Activated CD8-positive, alpha-beta memory T cell treated with anti-CD3 and anti-CD28 coated beads for 1 hour (primary cell): Measurements from ENCODE around the gene TNFRSF8.

Experiments
- DNase-seq, 2 donors: peaks; one replicate each; pipeline ENCODE4 v3.0.0-alpha.2; 2020; ENCODE audit warnings: low read depth in 1 of 2; ENCODE audit errors: extremely low read depth in 1 of 2

Gene TNFRSF8

DNA sequence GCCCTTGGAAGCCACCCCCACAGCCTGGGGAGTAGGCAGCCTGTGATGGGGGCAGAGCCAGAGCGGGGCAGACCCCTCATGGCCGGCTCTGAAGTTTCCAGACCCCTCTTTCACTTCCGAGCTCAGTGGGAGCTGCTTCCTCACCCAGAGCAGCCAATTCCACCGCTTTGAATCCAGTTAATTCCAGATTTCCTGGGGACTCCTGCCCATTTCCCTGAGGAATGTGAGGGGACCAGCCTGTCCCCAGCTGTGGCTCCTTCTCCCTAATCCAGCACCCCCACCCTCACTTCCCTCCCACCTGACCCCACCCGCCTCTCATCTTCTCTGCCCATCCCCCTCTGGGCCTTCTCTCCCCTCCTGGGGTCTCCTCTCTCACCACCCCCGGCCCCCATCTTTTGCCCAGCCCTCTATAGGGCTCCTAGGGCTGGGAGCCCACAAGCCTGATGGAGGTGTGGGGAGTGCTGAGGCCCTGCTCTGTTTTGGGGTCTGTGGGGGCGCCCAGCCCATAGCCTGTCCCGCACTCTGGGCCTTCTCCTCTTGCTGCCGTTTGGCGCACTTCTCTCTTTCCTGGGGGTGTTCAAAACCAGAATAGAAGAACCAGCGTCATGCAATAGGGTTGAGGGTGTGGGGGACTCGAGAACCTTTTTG is 77.5 kb downstream of the TNFRSF8 start:
- DNase-seq: no peak

DNA sequence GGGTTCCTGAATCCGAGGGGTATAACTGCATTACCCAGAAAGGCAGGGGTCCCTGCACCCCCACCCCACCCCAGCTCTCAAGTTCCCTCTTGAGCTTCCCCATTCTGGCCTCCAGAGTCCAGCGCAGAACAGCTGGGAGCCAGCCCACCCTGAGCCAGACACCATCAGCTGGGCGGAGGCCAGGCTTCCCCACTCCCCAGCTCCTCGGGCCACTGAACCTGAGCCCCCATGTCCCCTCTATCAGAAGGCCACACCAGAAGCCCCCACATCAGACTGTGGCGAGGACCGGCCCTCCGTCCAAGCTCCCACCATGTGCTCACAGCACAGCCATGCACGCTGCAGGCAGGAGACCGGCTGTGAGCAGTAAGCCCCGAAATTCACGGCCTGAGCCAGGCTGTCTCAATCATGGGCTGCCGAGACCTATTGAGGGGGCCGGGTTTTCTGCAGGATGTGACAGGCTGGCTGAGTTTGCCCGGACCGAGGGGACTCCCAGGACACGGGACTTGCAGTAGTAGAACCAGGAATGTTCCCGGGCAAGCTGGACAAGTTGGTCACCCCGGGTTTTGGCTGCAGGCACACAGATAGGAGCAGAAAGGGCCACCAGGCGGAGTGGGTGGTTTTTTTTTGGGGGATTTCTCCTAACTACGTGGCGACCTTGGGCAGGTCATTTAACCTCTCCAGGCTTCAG is 78.2 kb downstream of the TNFRSF8 start:
- DNase-seq: no peak

DNA sequence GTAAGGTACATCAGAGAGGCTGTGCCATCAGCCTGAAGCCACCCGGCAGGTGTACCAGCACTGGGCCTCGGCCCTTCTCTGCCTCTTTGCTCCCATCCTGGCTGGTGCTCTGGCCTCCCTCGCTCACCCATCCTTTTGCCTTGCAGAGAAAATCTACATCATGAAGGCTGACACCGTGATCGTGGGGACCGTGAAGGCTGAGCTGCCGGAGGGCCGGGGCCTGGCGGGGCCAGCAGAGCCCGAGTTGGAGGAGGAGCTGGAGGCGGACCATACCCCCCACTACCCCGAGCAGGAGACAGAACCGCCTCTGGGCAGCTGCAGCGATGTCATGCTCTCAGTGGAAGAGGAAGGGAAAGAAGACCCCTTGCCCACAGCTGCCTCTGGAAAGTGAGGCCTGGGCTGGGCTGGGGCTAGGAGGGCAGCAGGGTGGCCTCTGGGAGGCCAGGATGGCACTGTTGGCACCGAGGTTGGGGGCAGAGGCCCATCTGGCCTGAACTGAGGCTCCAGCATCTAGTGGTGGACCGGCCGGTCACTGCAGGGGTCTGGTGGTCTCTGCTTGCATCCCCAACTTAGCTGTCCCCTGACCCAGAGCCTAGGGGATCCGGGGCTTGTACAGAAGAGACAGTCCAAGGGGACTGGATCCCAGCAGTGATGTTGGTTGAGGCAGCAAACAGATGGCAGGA is 79.2 kb downstream of the TNFRSF8 start:
- no peak for DNase-seq

DNA sequence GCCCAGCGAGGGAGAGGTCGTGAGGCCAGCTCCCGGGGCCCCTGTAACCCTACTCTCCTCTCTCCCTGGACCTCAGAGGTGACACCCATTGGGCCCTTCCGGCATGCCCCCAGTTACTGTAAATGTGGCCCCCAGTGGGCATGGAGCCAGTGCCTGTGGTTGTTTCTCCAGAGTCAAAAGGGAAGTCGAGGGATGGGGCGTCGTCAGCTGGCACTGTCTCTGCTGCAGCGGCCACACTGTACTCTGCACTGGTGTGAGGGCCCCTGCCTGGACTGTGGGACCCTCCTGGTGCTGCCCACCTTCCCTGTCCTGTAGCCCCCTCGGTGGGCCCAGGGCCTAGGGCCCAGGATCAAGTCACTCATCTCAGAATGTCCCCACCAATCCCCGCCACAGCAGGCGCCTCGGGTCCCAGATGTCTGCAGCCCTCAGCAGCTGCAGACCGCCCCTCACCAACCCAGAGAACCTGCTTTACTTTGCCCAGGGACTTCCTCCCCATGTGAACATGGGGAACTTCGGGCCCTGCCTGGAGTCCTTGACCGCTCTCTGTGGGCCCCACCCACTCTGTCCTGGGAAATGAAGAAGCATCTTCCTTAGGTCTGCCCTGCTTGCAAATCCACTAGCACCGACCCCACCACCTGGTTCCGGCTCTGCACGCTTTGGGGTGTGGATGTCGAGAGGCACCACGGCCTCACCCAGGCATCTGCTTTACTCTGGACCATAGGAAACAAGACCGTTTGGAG is 80.0 kb downstream of the TNFRSF8 start:
- no peak for DNase-seq

DNA sequence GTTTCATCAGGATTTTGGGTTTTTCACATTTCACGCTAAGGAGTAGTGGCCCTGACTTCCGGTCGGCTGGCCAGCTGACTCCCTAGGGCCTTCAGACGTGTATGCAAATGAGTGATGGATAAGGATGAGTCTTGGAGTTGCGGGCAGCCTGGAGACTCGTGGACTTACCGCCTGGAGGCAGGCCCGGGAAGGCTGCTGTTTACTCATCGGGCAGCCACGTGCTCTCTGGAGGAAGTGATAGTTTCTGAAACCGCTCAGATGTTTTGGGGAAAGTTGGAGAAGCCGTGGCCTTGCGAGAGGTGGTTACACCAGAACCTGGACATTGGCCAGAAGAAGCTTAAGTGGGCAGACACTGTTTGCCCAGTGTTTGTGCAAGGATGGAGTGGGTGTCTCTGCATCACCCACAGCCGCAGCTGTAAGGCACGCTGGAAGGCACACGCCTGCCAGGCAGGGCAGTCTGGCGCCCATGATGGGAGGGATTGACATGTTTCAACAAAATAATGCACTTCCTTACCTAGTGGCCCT is 80.6 kb downstream of the TNFRSF8 start:
- no peak for DNase-seq

DNA sequence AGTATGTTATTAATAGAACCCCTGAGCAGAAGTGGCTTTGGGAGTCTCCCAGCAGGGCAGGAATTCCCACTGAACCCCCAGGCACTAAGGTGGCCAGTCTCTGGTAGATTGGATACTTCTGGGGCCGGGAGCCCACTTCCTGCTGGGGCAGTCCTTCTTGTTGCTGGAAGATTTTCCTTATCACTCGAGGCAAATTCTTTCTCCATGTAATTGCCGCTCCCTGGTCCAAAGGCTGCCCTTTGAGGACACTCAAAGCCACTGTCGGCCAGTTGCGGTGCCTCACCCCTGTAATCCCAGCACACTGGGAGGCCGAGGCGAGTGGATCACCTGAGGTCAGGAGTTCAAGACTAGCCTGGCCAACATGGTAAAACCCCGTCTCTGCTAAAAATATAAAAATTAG is 81.1 kb downstream of the TNFRSF8 start:
- DNase-seq: no peak

DNA sequence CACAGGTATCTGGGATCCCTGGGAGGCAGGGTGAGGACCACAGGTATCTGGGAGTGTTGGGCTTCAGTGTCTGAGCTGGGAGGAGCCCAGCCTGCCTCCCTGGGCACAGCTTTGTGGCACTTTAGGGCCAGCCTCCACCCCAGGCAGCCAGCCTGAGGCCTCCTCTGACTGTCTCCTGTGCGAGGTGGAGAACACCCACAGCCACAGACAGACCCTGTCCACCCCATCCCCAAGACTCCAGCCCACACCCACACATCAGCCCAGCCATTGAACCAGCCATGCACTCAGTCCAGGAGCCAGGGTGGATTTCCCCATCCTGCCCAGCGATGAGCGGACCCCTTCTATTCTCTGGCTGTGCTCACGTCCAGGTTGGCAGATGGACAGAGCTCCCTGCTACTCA is 81.9 kb downstream of the TNFRSF8 start:
- no peak for DNase-seq

DNA sequence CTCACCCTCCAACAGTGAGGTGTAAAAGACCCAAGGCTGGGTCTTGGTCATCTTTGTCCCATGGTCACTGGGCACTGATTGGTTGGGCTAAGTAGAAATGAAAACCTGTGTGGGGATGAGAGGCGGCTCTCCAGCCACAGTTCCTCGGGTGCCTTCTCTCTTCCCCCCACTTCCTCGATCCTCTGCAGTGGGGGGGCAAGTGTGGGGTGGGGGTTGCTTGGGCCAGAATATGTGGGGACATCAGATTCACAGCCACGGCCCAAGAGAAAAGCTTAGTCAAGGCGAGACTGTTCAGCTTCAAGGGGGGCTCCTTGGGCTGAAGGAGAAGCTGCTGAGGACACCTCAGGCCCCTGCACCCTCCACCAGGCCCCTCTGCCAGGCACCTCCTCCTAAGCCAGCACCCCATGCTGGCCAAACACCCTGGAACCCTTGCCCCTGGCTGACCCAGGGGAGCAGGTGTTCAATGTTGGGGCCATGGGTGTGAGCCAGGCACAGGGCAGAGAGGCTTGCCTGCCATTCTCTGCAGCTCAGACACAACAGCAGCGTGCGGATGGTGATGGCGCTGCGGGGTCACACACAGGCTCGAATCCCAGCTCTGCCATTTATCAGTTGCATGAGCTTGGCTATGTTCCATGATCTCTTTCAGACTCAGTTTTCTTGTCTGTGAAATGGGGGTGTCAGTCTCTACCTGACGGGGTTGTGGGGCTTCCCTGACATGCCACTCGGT is 82.7 kb downstream of the TNFRSF8 start:
- DNase-seq: no peak

DNA sequence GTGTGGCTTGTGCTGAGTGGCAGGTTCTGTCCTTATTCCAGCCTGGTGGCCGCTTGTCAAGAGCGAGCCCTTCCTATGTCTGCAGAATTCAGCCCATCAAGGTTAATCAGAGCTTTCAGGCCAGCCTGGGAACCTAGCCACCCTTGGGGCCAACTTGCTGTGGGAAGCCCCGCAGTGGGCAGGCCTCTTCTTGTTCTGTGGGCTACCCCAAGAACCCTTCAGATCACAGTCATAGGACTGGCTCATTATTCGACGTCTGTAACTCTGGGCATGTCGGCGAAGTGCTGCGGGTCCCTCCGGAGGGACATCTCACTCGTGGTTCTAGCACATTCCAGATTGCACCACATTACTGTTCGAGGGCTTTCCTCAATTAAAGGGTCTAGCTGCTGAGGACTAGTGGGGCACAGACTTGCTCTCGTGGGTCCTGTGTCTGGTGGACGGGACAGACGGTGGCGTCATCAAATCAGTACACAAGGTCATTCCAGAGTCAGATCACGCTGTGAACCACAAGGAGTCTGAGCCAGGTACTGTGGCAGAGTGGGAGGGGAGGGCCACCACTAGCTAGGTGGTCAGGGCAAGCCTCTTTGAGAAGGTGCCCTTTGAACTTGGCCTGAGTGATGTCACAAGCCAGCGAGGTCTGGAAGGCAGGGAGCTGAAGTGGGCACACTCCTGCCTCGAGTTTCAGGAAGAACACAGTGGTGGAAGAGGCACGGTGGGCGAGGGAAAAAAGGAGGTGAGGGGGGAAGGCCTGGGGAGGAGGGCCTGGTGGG is 83.4 kb downstream of the TNFRSF8 start:
- no peak for DNase-seq

DNA sequence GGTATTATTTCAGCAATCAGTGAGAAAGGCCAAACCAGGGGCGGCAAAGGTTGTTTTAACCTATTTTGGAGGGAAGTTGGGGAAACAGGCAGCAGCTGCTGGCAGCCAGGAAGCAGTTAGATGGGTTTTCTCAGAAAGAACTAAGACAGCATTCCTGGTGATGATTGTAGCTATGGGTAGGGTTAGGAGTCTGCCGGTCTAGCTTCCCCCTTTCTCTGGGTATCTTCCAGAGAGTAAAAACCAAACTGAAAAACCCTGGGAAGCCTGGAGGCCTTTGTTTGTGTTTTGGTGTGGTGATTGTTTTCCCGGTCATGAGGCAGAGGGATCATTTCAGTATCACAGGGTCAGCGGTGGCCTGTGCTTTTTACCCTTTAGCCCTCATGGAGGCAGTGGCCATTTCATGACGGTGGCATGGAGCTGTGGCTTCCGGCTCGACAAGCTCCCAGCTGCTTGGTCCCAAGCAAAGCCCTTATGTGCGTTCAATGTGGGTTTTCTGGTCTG is 84.1 kb downstream of the TNFRSF8 start:
- DNase-seq: no peak

DNA sequence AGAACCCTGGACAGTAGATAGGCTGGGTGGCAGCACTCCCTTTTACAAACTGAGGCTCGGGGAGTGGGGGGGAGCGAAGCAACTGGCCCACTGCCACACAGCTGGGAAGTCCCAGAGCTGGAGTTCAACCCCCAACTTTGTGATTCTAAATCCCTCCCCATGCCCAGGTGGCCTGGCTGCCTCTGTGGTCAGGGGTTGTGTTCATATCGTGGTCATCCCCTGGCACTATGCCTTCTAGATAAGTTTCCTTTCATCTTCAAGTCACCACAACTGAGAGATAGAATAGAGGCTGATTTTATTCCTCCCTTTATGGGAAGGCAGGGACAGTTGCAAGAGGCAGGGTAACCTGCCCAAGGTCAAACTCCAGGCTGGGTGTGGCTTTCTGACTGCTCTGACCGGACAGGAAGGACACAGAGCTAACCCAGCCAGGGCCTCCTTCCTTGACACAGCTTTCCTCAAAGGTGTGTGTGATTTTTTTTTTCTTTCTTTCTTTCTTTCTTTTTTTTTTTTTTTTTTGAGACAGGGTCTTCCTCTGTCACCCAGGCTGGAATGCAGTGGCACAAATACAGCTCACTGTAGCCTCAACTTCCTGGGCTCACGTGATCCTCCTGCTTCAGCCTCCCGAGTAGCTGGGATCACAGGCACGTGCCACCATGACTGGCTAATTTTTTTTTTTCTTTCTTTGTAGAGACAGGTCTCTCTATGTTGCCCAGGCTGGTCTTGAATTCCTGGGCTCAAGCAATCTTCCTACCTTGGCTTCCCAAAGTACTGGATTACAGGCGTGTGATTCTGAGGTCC is 85.3 kb downstream of the TNFRSF8 start:
- no peak for DNase-seq

DNA sequence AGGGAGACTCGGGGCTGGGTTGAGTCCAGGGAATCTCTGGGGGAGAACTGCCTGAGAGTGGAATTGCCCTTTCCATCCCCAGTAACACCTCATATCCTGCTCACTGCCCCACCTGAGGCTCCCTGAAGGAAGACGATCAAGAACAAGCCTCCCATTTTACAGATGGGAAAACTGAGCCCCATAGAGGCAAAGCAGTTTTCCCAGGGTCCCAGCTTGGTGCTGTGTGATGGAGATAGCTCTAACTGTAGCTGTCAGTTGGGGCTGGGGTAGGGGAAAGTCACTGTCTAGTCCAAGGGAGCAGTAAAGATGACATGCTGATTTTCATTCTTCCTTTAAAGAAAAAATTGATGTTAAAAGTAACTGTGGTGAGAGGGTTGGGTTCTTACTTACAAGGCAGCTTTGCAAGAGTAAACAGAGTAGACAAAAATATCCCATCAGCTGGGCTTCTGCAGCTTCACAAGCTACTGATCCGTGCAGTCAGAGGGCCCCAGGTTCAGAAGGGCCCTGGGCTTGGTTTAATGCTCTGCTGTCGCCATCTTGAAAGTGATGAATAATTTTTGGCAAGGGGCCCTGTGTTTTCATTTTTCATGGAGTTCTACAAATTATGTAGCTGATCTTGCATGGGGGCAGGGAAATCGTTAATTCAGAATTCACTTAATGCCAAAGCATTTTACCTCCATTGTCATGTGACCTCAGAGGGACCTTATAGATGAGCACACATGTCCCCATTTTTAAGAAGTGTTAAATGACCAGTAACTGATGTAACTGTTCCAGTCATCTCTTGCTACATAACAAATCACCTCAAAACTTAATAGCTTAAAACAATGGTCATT is 86.1 kb downstream of the TNFRSF8 start:
- DNase-seq: no peak

DNA sequence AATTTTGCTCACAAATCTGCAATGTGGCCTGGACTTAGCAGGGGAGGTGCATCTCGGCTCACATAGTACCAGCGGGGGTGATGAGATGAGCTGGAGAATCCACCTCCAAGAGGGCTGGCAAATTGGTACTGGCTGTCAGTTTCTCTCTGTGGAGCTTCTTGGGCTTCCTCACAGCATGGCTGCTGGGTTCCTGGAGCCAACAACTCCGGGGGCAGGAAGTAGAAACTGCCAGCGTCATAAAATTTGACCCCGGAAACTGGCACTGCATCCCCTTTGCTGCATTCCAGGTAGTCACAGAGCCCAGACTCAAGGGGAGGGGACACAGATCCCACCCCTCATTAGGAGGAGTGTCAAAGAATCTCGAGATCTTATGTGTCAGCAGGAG is 86.7 kb downstream of the TNFRSF8 start:
- DNase-seq: no peak

DNA sequence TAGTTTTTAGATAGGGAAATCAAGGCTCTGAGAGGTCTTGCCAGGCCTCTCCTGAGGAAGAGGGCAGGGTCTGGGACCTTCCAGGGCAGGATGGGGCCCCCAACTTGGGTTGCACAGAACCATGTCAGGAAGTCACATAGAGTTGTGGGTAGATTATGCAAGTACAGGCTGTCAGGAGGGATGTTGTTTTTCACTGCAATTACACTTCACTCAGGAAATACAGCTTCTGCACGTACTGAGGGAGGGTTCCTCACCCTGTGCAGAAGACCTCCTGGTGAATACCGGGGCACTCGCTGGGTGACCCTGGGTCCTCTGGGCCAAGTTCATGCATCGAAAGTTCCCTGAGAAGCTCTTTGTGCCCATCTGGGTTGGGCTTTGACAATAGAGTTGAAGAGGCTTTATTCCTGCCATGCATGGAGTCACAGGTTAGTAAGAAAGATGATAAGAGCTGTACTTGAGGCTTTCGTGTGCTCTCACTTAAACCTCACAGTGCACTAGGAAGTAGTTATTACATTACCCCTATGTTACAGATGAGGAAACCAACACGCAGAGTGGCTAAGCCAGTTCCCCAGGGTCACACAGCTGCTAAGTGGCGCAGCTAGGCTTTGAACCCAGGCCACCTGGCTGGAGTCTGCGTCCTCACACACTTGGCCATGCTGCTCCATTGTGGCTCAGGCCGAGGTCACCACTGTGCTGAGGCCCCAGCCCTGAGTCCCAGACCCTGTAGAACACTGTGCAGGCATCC is 87.5 kb downstream of the TNFRSF8 start:
- DNase-seq: no peak

DNA sequence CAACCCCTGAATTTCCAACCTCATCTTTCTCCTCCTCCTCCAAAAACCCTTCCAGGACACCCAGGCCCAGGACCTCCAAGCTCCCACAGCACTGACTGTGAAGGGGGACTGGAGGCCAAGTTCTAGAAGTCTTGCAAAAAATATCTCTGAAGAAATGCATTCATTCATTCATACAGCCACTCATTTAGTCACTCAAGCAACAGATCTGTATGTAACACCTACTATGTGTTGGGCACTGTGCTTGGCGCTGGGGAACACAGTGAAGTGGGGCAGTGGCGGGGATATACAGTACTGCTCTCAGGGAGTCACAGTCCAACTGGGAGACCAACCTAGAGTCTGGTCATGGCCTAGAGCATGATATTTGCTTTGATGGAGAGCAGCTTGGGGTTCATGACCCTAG is 88.4 kb downstream of the TNFRSF8 start:
- DNase-seq: no peak

DNA sequence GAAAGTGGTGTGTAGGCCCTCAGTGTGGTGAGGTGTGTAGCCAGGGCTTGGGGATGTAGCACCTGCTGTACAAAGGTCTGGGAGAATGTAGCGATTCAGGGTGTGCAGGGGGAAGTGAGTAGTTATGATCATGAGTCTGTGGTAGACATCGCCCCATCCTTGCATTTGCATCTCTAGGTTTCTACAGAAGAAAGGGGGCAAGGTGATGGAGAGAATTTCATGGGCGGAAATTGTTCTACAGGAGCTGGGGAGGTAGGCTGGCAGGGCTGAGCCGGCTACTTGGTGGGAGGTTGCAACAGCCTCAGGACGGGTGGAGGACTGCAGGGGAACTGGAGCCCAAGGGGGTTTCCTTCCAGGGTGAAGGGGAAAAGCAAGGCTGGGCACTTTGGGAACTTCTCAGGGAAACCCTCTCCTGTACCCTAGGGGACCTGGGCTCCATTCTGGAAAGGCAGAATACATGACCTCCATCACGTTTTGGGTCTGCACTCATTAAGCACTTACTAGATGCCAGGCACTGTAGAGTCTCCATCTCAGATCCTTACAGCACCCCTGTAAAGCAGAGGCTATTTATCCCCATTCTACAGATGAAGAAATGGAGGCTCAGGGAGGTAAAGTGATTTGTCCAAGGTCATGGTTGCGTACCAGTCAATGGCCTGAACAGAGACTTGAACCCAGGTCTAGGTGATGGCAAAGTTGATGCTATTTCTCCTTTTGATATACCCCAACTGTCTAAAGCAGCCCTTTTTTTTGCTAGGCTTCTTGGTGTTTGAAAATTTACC is 89.2 kb downstream of the TNFRSF8 start:
- DNase-seq: no peak
